Mammary epithelial cell (primary cell): ENCODE measurements around the gene PPP6C.
"Not testable (repeated sequence)": the region's sequence is repeated elsewhere in the genome, so short reads cannot be mapped to it uniquely, and the experiment has no call there.

Experiments
- CTCF ChIP-seq, 2 donors: IDR thresholded peaks in 1 of 2; conservative IDR thresholded peaks in 1 of 2; 2 replicates each; pipeline ENCODE4 v1.5.1; 2011 to 2012; ENCODE audit warnings: inconsistent platforms in 2 of 2, low read length in 2 of 2, mild to moderate bottlenecking in 2 of 2, control low read depth in 1 of 2, low read depth in 1 of 2; ENCODE audit not compliant: insufficient read depth in 1 of 2; ENCODE audit errors: extremely low read depth in 1 of 2
- EZH2 ChIP-seq: IDR thresholded peaks from 2 replicates; pipeline ENCODE4 v1.6.1; 2012; ENCODE audit warnings: low read length, inconsistent platforms, borderline replicate concordance

- TF ChIP-seq CTCF (conservative IDR thresholded peaks at IDR 0.05 in 1 of 2, IDR thresholded peaks at IDR 0.05 in 1 of 2; ENCODE audit: extremely low read depth in 1 of 2, insufficient read depth in 1 of 2, low read depth in 1 of 2, low read length in 2 of 2); EZH2: not testable (repeated sequence)
These were observed 9.8 kb downstream of the PPP6C start for GRCh38 chr9:125179776-125180175.
